GM19328 (cell line): ENCODE results near the gene CDK5RAP3.
"Not testable (repeated sequence)": the region's sequence is repeated elsewhere in the genome, so short reads cannot be mapped to it uniquely, and the experiment has no call there.

Experiments
- ATAC-seq: cut with Tn5 transposase; IDR thresholded peaks from one replicate; pipeline ENCODE4 v1.9.1; 2021; ENCODE audit warnings: mild to moderate bottlenecking, moderate library complexity; ENCODE audit not compliant: unreplicated experiment

Gene CDK5RAP3

DNA sequence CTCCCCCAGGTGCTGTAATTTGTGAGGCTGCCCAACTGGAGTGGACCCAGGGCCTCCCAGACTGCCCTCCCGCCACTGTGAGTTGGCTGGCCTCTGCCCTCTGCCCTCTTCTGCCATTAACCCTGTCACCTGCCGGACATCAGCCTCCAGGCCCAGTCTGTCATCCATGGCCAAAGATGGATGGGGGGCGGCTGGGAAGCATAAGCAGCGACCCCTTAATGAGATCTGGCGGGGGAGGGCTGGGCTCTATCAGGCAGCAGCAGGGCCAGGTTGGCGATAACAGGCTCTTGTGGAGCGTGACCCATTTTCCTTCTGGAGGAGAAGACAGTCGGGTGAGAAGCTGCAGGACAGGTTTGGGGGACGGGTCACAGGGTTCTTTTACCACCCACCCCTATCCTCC lies 25.3 kb downstream of the CDK5RAP3 start:
- ATAC-seq: no peak

DNA sequence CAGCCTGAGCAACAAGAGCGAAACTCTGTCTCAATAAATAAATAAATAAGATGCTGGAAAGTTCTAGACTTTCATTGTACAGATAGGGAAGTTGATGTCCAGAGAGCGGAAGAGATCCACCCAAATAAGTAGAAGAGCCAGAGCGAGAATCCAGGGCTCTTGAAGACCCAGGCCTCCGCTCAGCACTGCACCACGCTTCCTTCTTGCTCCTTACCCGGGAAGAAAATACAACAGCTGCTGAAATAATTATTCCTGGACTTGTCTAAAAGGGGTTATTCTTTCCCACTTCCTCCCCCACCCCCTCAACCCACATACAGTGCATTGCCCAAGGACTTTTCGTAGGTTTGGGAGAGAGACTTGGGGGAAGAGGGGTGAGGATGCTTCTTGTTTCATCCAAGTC lies 26.7 kb downstream of the CDK5RAP3 start:
- no peak for ATAC-seq

GRCh38 chr17:47998044-47998443 lies 27.1 kb downstream of the CDK5RAP3 start:
- no peak for ATAC-seq

- ATAC-seq: no peak
These were observed 28.7 kb downstream of the CDK5RAP3 start for GRCh38 chr17:47999582-47999981.

DNA sequence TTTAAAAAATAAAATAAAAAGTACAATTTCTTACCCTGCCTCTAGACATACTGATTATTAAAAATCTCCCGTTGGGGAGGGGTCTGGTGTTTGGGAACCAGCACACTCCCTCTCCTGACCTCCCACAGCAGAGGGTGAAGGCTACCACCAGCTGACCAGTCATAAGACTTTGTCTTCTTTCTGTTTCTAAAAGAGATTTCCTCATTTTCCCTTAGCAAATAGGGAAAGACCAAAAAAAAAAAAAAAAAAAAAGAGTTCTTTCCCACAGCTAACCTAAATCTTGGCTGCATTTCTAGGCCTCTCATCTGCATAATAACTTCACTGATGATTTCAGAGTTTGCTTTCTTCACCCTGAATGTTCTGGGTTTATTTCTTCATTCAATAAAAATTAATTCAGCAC lies 30.3 kb downstream of the CDK5RAP3 start:
- no peak for ATAC-seq

- ATAC-seq: not testable (repeated sequence)
These were observed 30.7 kb downstream of the CDK5RAP3 start for GRCh38 chr17:48001657-48002056.

- ATAC-seq: no peak
These were observed 31.5 kb downstream of the CDK5RAP3 start for GRCh38 chr17:48002266-48002915.

GRCh38 chr17:48002916-48003416 lies 32.1 kb downstream of the CDK5RAP3 start:
- ATAC-seq: no peak

- no peak for ATAC-seq
These were observed 32.7 kb downstream of the CDK5RAP3 start for GRCh38 chr17:48003417-48004151.

DNA sequence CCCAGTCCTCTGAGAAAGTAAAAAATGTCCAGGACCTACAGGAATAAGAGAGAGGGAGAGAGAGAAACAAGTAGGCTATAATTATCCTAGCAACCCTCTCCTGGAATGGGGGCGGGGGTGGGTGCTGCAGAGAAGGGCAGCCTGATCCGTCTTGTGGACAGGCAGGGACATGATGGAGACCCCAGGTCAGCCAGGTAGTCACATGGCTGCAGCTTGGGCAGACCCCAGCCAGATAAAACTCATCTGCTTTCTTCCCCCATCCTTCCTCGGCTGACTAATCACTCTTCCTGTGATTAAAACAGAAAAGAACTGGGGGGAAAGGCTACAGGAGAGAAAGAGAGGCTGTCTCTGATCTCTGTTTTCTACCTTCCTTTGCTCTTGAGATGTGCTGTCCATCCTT lies 34.1 kb downstream of the CDK5RAP3 start:
- ATAC-seq: no peak

DNA sequence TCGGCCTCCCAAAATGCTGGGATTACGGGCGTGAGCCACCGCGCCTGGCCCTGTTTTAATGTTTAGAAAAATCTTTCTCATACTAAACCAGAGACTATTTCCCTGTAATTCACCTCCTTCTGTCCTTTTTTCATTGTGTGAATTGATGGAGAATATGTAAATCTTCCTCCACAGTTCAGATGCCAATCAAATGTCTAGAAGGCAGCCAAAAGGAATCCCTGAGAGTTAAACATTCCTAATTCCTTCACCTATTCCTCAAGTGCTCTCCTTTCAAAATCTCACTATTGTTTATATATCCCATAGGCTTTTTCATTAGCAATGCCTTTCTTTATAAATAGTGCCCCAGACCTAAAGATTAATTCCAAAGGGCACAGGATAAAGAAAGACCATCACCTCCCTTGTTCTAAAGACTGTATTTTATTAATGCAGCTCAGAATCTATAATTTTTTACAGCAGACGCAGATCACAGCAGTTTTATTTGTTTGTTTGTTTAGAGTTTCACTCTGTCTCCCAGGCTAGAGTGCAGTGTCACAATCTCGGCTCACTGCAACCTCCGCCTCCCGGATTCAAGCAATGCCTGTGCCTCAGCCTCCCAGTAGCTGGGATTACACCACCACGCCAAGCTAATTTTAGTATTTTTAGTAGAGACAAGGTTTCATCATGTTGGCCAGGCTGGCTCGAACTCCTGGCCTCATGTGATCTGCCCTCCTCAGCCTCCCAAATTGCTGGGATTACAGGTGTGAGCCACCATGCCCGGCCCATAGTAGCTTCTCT lies 36.2 kb downstream of the CDK5RAP3 start:
- ATAC-seq: no peak

DNA sequence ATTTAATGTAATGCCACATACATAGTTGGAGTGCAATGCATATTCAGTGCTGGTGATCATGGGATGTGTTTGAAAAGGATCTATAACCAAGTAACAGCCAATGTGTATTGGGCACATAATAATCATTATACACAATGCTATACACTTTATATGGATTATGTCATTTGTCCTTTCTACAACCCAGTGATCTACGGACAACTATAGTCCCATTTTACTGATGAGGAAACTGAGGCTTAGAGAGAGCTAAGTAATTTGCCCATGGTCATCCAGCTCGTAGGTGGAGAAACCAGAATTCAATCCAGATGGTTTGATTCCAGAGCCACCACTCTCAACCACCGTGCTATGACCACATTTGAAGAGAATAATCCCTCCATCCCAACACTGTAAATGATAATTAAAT lies 39.3 kb downstream of the CDK5RAP3 start:
- ATAC-seq: no peak

DNA sequence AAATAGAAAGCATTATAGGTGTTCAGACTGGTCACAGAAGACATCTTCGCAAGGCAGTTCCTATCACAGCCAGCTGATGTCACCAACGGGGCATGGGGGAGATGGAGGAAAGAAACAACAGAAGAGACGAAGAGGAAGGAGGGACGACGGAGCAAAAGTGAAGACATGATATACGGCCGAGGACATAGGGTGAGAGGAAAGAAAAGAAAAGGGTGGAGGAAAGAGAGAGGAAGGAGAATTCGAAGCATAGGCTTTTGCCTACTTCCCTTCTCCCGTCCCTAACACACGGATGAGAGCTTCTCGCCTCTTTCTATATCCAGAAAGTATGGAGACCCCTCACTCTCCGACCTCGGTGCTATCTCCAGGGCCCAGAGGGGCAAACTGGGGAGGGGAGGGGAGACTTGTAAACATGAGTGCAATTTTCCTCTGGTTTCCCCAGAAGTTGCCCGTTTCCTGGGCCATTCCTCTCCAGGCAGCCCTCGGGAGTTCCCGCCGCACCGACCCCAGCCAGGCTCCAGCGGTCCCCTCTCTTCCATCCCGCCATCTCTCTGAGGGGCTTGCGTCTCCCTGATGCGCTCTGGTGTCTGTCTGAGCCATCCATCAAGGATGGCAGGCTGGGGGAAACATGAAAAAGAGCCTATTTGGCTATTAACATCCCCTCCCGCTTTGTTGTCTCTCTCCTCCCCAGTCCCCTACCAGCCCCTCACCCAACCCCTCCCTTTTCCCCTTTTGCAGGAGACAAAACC lies 40.7 kb downstream of the CDK5RAP3 start:
- ATAC-seq: no peak

DNA sequence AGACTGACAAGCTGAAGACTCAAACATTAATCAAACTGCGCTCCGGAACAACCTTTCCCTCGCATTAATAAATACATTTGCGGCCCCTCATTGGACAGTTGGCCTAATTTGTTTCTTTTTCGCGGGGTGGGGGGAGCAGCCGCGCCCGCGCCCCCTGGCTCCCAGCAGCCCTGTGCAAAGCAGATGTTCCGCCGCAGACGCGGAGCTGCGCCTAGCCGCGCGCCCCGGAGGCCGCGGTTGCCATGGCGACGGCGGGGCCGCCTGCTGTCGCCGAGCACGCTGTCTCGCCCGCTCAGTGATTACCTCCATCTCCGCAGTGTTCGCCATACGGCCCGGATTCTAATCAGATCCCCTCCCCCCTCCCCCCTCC lies 41.2 kb downstream of the CDK5RAP3 start:
- no peak for ATAC-seq

DNA sequence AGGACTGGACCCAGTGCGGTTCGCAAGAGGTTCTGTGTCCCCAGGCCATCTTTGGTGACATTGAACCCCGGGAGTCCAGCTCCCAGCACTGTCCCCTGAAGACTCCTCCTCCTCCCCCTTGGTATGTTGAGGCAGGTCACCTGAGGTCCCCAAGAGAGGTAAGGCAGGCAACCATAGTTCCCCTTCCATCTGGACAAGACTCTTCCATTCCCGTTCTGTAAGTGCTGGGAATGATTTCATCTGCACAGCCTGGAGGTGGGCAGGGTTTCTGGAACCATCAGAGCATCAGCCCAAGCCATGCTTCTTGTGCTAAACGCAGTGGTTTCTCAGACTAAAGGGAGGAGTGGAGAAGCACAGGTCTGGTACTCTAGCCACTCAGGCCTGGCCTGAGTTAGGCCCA lies 41.7 kb downstream of the CDK5RAP3 start:
- no peak for ATAC-seq

- no peak for ATAC-seq
These were observed 43.1 kb downstream of the CDK5RAP3 start for GRCh38 chr17:48013876-48014594.

DNA sequence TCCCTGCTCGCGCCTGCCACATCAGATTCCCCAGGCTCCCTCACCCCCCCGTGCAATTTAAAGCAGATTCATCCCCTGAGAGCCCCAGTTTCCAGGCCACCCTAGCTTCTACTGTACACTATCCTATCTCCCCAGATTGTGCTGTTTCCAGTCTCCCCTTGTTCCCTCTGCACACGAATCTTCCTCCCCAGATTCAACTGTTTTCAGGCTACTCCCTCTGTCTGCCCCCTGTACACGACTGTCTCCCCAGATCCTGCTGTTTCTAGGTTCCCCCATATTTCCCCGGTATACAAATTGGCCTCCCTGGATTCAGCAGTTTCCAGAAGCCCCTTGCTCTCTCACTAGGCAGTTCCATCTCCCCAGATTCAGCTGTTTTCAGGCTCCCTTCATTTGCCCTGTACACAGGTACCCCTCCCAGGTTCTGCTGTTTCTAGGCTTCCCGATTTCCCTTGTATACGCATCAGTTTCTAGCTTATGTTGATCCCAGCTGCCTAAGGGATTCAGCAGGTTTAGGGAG lies 43.7 kb downstream of the CDK5RAP3 start:
- no peak for ATAC-seq

GRCh38 chr17:48016112-48016511 lies 45.2 kb downstream of the CDK5RAP3 start:
- no peak for ATAC-seq

GRCh38 chr17:48017817-48018158 lies 46.9 kb downstream of the CDK5RAP3 start:
- ATAC-seq: not testable (repeated sequence)

- ATAC-seq: no peak
These were observed 51.0 kb downstream of the CDK5RAP3 start for GRCh38 chr17:48021934-48022333.
